ENCODE measurements around the gene ATP11A.

Gene ATP11A

DNA sequence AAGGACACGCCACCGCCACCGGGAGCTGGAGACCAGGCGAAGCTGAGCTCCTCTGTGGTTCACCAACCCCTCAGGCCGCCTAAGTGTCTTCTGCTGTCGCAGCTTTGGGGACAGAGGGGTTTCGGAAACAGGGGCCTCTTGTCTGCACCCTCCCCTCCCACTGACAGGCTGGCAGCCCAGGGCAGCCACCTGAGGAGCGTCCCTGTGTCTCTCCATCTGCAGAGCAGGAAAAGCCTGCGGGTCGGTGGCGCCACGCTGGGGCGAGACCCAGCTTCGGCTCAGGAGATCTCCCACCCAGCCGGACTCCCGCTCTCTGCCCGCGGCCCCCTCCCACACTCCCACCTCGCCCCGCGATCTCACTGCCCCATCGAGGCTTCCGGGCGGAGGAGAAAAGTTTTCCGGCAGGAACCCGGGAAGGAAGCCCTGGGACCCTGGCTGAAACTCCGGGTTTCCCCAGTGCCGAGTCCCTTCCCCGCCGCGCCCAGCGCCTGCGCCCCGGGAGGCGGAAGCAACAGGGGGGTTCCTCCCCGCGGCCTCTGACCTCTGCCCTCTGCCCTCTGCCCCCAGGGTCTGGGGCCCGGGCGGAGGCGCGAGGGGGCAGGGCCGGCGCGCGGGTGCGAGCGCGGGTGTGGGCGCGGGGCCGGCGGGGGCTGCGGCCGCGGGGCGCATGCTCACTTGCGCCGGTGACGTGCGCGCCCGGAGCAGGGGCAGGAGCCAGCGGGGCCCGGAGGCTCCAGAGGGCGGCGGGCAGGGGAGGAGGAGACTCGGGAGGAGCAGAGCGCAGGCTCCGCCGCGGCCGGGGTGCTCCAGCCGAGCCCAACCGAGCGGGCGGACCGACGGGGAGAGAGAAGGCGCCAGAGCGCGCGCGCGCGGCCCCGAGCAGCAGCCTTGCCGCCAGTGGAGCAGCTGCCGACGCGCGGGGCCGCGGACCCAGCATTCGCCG lies at the start of gene ATP11A:
Gene ATP11A (plus strand): TSS at position 736 of the 943 bp plus-strand sequence. CDS start 379 bp downstream, outside the sequence.
- ChIA-PET POLR2A (no interaction called here), CTCF (no interaction called here)
- DNase-seq (ENCODE audit: low read depth, low spot score): peak; percentile 31

DNA sequence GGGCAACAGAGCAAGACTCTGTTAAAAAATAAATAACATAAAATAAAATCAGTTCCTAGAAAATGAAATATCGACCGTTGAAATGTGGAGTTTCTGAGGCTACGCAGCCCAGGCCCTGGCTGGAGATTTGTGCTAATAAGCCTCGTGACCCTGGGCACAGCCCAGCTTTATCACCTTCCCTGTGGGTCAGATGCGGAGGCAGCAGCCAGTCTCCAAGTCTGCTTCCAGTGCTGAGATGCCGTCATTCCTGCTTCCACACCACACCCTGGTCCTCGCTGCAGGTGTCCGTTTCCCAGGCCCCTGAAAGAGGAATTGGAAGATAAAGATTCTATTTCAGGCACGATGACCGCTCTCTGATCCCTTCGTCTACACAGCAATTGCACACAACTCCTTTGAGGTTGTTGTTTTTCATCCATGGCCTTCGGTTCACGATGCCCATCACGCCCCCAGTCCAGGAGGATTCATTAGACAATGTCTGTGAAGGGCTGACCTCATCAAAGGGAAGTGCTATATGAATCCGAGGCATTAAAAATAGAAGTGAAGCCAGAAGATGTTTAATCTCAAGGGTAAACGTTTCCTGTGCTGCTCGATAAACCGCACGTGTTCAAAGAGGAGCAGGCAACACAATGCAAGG lies 48.3 kb upstream of the ATP11A start:
- POLR2A ChIA-PET: no interaction called here
- DNase-seq (ENCODE audit: low read depth, low spot score): no peak
- TF ChIP-seq, protein P1, sequence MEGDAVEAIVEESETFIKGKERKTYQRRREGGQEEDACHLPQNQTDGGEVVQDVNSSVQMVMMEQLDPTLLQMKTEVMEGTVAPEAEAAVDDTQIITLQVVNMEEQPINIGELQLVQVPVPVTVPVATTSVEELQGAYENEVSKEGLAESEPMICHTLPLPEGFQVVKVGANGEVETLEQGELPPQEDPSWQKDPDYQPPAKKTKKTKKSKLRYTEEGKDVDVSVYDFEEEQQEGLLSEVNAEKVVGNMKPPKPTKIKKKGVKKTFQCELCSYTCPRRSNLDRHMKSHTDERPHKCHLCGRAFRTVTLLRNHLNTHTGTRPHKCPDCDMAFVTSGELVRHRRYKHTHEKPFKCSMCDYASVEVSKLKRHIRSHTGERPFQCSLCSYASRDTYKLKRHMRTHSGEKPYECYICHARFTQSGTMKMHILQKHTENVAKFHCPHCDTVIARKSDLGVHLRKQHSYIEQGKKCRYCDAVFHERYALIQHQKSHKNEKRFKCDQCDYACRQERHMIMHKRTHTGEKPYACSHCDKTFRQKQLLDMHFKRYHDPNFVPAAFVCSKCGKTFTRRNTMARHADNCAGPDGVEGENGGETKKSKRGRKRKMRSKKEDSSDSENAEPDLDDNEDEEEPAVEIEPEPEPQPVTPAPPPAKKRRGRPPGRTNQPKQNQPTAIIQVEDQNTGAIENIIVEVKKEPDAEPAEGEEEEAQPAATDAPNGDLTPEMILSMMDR (IDR thresholded peaks at IDR 0.05; ENCODE audit: insufficient read depth, low read length, missing control alignments): no peak
- no peak overlapping the region for H3K4me3 ChIP-seq (ENCODE audit: low read depth, low read length)
- CTCF ChIA-PET: interaction anchor here (1.0 to 3.8 kb wide), 8 partner anchors 9 to 244 kb away, joined by 3 to 67 read pairs (median 8); no protein-coding TSS in a partner anchor

More for the DNA sequence above, at the start of gene ATP11A:
- TF ChIP-seq, protein P1 (IDR thresholded peaks at IDR 0.05; ENCODE audit: insufficient read depth, low read length, missing control alignments): no peak
- peak within 1 kb of the TSS; percentile 70 for H3K4me3 ChIP-seq (ENCODE audit: low read depth, low read length)

DNA sequence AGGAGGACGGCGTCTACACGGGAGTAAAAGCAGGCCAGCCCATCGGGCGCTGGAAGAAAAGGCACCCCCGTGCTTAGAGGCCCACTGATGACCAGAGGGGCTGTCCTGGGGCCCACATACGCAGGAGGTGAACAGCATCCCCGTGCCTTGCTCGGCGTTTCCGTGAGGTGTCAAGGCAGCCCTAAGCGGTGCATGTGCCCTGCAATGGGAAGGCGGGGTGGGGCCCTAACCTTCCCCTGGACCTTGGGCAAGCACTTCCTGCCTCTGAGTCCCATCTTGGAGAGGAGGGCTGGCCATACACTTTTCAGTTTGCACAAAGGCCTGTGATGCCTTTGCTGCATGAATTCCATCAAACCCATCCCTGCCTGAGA lies 47.8 kb upstream of the ATP11A start:
- TF ChIP-seq, protein P1 (IDR thresholded peaks at IDR 0.05; ENCODE audit: insufficient read depth, low read length, missing control alignments): no peak
- ChIA-PET CTCF (interaction anchor here (1.0 to 3.8 kb wide), 2 partner anchors 9 to 233 kb away, joined by 3 to 67 read pairs; no protein-coding TSS in a partner anchor), POLR2A (no interaction called here)
- DNase-seq (ENCODE audit: low read depth, low spot score): no peak
- H3K4me3 ChIP-seq (ENCODE audit: low read depth, low read length): no peak overlapping the region

DNA sequence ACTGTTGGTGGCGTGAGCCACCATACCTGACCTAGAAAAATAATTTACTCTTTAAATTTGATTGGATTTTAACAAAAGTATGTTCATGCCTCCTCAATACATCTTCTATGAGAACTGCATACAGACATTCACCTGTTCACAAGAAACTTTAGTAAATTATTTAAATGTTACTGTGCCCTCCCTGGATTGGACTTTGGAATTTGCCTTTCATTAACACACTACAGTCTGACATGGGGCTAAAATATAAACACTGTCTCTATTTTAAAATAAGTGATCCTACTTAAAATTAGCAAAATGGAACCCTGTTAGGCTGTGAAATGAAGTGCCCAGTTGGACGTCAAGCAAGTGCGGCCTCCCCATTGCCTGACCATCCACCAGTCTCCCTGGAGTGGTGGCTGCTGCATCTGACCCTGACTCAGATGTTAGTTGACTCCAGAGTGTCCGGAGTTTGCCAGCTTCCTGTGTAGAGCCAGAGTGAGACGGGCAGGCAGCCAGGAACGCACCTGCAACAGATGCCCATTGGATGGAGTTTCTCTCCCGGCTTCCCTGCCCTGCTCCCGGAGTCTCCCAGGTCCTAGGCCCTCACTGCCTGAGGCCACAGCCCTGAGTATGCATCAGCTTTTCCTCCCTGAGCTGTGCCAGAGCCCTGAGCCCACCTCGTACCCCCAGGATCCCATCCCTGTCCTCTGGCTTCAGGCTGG lies 45.9 kb upstream of the ATP11A start:
- ChIA-PET POLR2A (no interaction called here), CTCF (interaction anchor here (0.6 kb wide), 1 partner anchor 231 kb away, joined by 3 read pairs; no protein-coding TSS in a partner anchor)
- H3K4me3 ChIP-seq (ENCODE audit: low read depth, low read length): no peak overlapping the region
- TF ChIP-seq, protein P1 (IDR thresholded peaks at IDR 0.05; ENCODE audit: insufficient read depth, low read length, missing control alignments): no peak
- no peak for DNase-seq (ENCODE audit: low read depth, low spot score)

DNA sequence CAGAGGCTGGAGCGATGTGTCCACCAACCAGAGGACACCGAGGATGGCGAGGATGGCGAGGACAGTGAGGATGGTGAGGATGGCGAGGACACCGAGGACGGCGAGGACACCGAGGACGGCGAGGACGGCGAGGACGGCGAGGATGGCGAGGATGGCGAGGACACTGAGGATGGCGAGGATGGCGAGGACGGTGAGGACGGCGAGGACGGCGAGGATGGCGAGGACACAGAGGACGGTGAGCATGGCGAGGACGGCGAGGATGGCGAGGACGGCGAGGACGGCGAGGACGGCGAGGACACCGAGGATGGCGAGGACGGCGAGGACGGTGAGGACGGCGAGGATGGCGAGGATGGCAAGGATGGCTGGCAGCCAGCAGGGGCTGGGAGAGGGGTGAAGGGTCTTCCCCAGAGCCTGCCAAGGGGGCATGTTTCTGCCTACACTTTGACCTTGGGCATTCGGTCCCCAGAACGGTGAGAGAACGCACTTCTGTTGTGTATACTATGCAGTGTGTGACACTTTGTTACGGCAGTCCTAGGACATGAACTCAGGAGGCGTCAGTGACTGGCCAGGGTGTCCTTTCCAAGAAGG lies 44.4 kb upstream of the ATP11A start:
- CTCF ChIA-PET: no interaction called here
- H3K4me3 ChIP-seq (ENCODE audit: low read depth, low read length): no peak overlapping the region
- POLR2A ChIA-PET: no interaction called here
- TF ChIP-seq, protein P1 (IDR thresholded peaks at IDR 0.05; ENCODE audit: insufficient read depth, low read length, missing control alignments): no peak
- DNase-seq (ENCODE audit: low read depth, low spot score): no peak

Measured in AG04449 (cell line).